Loucy (cell line): ENCODE data around the gene UTP4.

Experiments
- H2AFZ ChIP-seq: fragments of 200-600 bp; sonication (generic); 2 replicates; pipeline ENCODE4 v1.6.0; 2016; ENCODE audit warnings: antibody characterized with exemption, mild to moderate bottlenecking, low read length, moderate library complexity
- H3F3A ChIP-seq: fragments of 200-600 bp; 2 replicates; pipeline ENCODE4 v1.6.0; 2016; ENCODE audit warnings: antibody characterized with exemption, low read depth, mild to moderate bottlenecking
- H3K27me3 ChIP-seq: fragments of 200-600 bp; sonication (generic); 2 replicates; pipeline ENCODE4 v1.6.1; 2014; ENCODE audit warnings: low read length, mild to moderate bottlenecking; ENCODE audit not compliant: insufficient read depth, poor library complexity, severe bottlenecking
- H3K36me3 ChIP-seq: fragments of 200-600 bp; sonication (generic); 2 replicates; pipeline ENCODE4 v1.6.1; 2016; ENCODE audit warnings: low read length; ENCODE audit not compliant: insufficient read depth
- H3K4me1 ChIP-seq: fragments of 200-600 bp; sonication (generic); 2 replicates; pipeline ENCODE4 v1.5.1; 2014; ENCODE audit warnings: low read length, mild to moderate bottlenecking; ENCODE audit not compliant: insufficient read depth, poor library complexity, severe bottlenecking
- H3K4me2 ChIP-seq: fragments of 200-600 bp; sonication (generic); 2 replicates; pipeline ENCODE4 v1.6.0; 2014; ENCODE audit warnings: antibody characterized with exemption, low read length, low read depth, mild to moderate bottlenecking; ENCODE audit not compliant: poor library complexity, severe bottlenecking
- H3K4me3 ChIP-seq: fragments of 200-600 bp; sonication (generic); 2 replicates; pipeline ENCODE4 v1.5.1; 2014; ENCODE audit warnings: low read length, mild to moderate bottlenecking, mixed read lengths; ENCODE audit not compliant: poor library complexity, severe bottlenecking
- H3K79me2 ChIP-seq: fragments of 200-600 bp; sonication (generic); 2 replicates; pipeline ENCODE4 v1.6.1; 2014; ENCODE audit warnings: low read length; ENCODE audit not compliant: insufficient read depth
- H3K9ac ChIP-seq: fragments of 200-600 bp; sonication (generic); 2 replicates; pipeline ENCODE4 v1.6.0; 2014; ENCODE audit warnings: mild to moderate bottlenecking, low read depth, low read length, moderate library complexity; ENCODE audit not compliant: poor library complexity, severe bottlenecking
- H3K9me2 ChIP-seq: fragments of 200-600 bp; sonication (generic); replicated peaks from 2 replicates; pipeline ENCODE4 v1.6.1; 2016; ENCODE audit warnings: low read depth, low read length, mixed read lengths
- H3K9me3 ChIP-seq: fragments of 200-600 bp; sonication (generic); 2 replicates; pipeline ENCODE4 v1.6.1; 2014; ENCODE audit warnings: mild to moderate bottlenecking, antibody characterized with exemption, low read length, low read depth; ENCODE audit not compliant: insufficient read depth
- H4K20me1 ChIP-seq: fragments of 200-600 bp; sonication (generic); 2 replicates; pipeline ENCODE4 v1.6.0; 2014; ENCODE audit warnings: antibody characterized with exemption, low read length, mild to moderate bottlenecking; ENCODE audit not compliant: insufficient read depth, poor library complexity, severe bottlenecking
- CTCF ChIP-seq: fragments of 200-600 bp; sonication (generic); conservative IDR thresholded peaks from 2 replicates; pipeline ENCODE4 v1.5.1; 2014; ENCODE audit warnings: mild to moderate bottlenecking, antibody characterized with exemption, low read length
- EZH2phosphoT487 ChIP-seq: fragments of 200-600 bp; IDR thresholded peaks from 2 replicates; pipeline ENCODE4 v1.6.1; 2018; ENCODE audit warnings: antibody characterized with exemption, mild to moderate bottlenecking, moderate library complexity, borderline replicate concordance

The UTP4 gene

GRCh38 chr16:69157196-69157595 lies 24.7 kb downstream of the UTP4 start:
- TF ChIP-seq CTCF = no peak
- TF ChIP-seq EZH2phosphoT487 = no peak
- Histone ChIP-seq H3K9me2 (no peaks in the 10 kb centered on the region), H3K9me3 (no peaks in the 10 kb centered on the region), H3K4me2 (no peak overlapping the region), H3K79me2 (no peaks in the 10 kb centered on the region), H3F3A (no peaks in the 10 kb centered on the region), H3K4me3 (no peak overlapping the region), H3K4me1 (no peaks in the 10 kb centered on the region), H4K20me1 (no peaks in the 10 kb centered on the region), H3K36me3 (peaks cover 76% of the 10 kb centered on the region), H3K27me3 (no peaks in the 10 kb centered on the region), H3K9ac (no peak overlapping the region), H2AFZ (no peak overlapping the region)

- Histone ChIP-seq H3K4me3 (no peak overlapping the region), H3F3A (no peaks in the 10 kb centered on the region), H4K20me1 (no peaks in the 10 kb centered on the region), H3K36me3 (peaks cover 73% of the 10 kb centered on the region), H2AFZ (no peak overlapping the region), H3K9ac (no peak overlapping the region), H3K9me3 (no peaks in the 10 kb centered on the region), H3K4me1 (no peaks in the 10 kb centered on the region), H3K9me2 (no peaks in the 10 kb centered on the region), H3K79me2 (no peaks in the 10 kb centered on the region), H3K27me3 (no peaks in the 10 kb centered on the region), H3K4me2 (no peak overlapping the region)
- TF ChIP-seq EZH2phosphoT487 = no peak
- no peak for TF ChIP-seq CTCF
These were observed 27.7 kb downstream of the UTP4 start for GRCh38 chr16:69160192-69160591.

- no peaks in the 10 kb centered on the region for H3F3A ChIP-seq
- H3K79me2 ChIP-seq = no peaks in the 10 kb centered on the region
- no peaks in the 10 kb centered on the region for H3K4me1 ChIP-seq
- no peaks in the 10 kb centered on the region for H3K27me3 ChIP-seq
- no peaks in the 10 kb centered on the region for H3K9me2 ChIP-seq
- no peaks in the 10 kb centered on the region for H3K9me3 ChIP-seq
- no peak overlapping the region for H2AFZ ChIP-seq
- no peak overlapping the region for H3K4me3 ChIP-seq
- H3K36me3 ChIP-seq = peaks cover 75% of the 10 kb centered on the region; the same call in 1 of the 2 replicates
- no peaks in the 10 kb centered on the region for H4K20me1 ChIP-seq
- no peak for TF ChIP-seq EZH2phosphoT487
- no peak for TF ChIP-seq CTCF
- no peak overlapping the region for H3K9ac ChIP-seq
- H3K4me2 ChIP-seq = no peak overlapping the region
These were observed 33.1 kb downstream of the UTP4 start for GRCh38 chr16:69165584-69165983.
